A549 (cell line): Measurements from ENCODE around the gene SNTG2.

Source experiments
- CTCF ChIP-seq: fragments of >200 bp; sonication (Bioruptor Twin); formaldehyde crosslinking; IDR thresholded peaks from 3 replicates; pipeline ENCODE4 v1.5.1; 2016
- EP300 ChIP-seq, 2 experiments: fragments of >200 bp; sonication (Bioruptor Twin); formaldehyde crosslinking; IDR thresholded peaks; 2 replicates in 1 of 2; 3 replicates in 1 of 2; pipeline ENCODE4 v1.6.1; 2016 to 2017
- HOXA7 ChIP-seq: fragments of 250-450 bp; sonication (Bioruptor Pico); IDR thresholded peaks from 2 replicates; pipeline ENCODE4 v1.5.0; 2020; ENCODE audit warnings: mild to moderate bottlenecking, moderate library complexity
- MAFK ChIP-seq: fragments of 450-650 bp; IDR thresholded peaks from 2 replicates; pipeline ENCODE4 v1.6.1; 2014; ENCODE audit not compliant: partially characterized antibody
- MYC ChIP-seq: IDR thresholded peaks from 2 replicates; pipeline ENCODE4 v1.6.1; 2012; ENCODE audit warnings: mild to moderate bottlenecking, inconsistent platforms, low read length, improper control_type of control experiment, borderline replicate concordance
- PHF8 ChIP-seq: fragments of 200-600 bp; sonication (generic); IDR thresholded peaks from 2 replicates; pipeline ENCODE4 v1.6.1; 2016; ENCODE audit warnings: low read depth, mild to moderate bottlenecking, antibody characterized with exemption, moderate library complexity, borderline replicate concordance
- POLR2A ChIP-seq: IDR thresholded peaks from 2 replicates; pipeline ENCODE4 v1.6.1; 2012; ENCODE audit warnings: mild to moderate bottlenecking, low read length

- TF ChIP-seq MYC (no peak), EP300 (IDR thresholded peaks at IDR 0.05) (no peak), CTCF (no peak), MAFK (no peak), PHF8 (no peak), POLR2A (no peak), HOXA7 (CRISPR knock-in tag) (no peak)
These were observed 766 bp downstream of the SNTG2 start for GRCh38 chr2:951224-952006.
